H1 (cell line): ENCODE measurements around the gene KCNMB1. TPM values are rescaled to one million over a fixed set of nuclear protein-coding genes. Genes with fewer than 3 reads are reported as not detected.

Experiments
- CTCF ChIA-PET: fragments of 300-600 bp; sonication (Branson Sonifier 250); formaldehyde crosslinking; loops from one replicate; lab custom pipeline; 2021; ENCODE audit not compliant: partially characterized antibody; lab: Charles Lee
- POLR2A ChIA-PET: fragments of 300-600 bp; sonication (Branson Sonifier 250); formaldehyde crosslinking; loops from one replicate; lab custom pipeline; 2021; ENCODE audit warnings: inconsistent platforms; ENCODE audit not compliant: partially characterized antibody; lab: Charles Lee
- DNase-seq, 2 experiments: peaks; one replicate each; pipeline versions ENCODE4 v3.0.0 to v3.0.0-alpha.2; 2010 to 2022; ENCODE audit warnings: low spot score in 2 of 2, low read depth in 1 of 2, mixed read lengths in 1 of 2
- FAIRE-seq: peaks from 2 replicates; lab custom pipeline; 2011; peaks lifted over from hg19 to GRCh38; lab: Jason Lieb, UNC
- H2AFZ ChIP-seq: 2 replicates; pipeline ENCODE4 v1.8.1; 2012; ENCODE audit warnings: low read length, inconsistent platforms
- H2AK5ac ChIP-seq: 2 replicates; pipeline ENCODE4 v1.6.1; 2013; ENCODE audit warnings: low read depth, low read length
- H2BK120ac ChIP-seq: replicated peaks from 2 replicates; pipeline ENCODE3; 2013; ENCODE audit warnings: low read depth, low read length, inconsistent platforms
- H2BK12ac ChIP-seq: 2 replicates; pipeline ENCODE4 v1.6.1; 2013; ENCODE audit warnings: low read depth, low read length
- H2BK15ac ChIP-seq: 2 replicates; pipeline ENCODE4 v1.6.1; 2013; ENCODE audit warnings: low read length
- H2BK20ac ChIP-seq: 2 replicates; pipeline ENCODE4 v1.6.1; 2013; ENCODE audit warnings: low read length
- H2BK5ac ChIP-seq: 2 replicates; pipeline ENCODE4 v1.6.1; 2013; ENCODE audit warnings: low read depth, low read length
- H3K14ac ChIP-seq: 2 replicates; pipeline ENCODE4 v1.6.1; 2013; ENCODE audit warnings: inconsistent platforms; ENCODE audit not compliant: insufficient read length
- H3K18ac ChIP-seq: 2 replicates; pipeline ENCODE4 v1.6.1; 2013; ENCODE audit warnings: low read length; ENCODE audit errors: extremely low read depth
- H3K23ac ChIP-seq: 2 replicates; pipeline ENCODE4 v1.6.1; 2013; ENCODE audit warnings: inconsistent platforms; ENCODE audit not compliant: insufficient read length
- H3K23me2 ChIP-seq: 2 replicates; pipeline ENCODE4 v1.6.1; 2013; ENCODE audit warnings: low read depth, low read length
- H3K27ac ChIP-seq: 2 replicates; pipeline ENCODE4 v1.6.1; 2011; ENCODE audit warnings: low read depth, low read length, inconsistent platforms
- H3K27me3 ChIP-seq, 4 experiments: replicated peaks in 1 of 4; 1 replicate in 1 of 4; 2 replicates in 3 of 4; pipeline versions ENCODE4 v1.6.1 to v1.8.1; 2011 to 2013; ENCODE audit warnings: low read length in 3 of 4, mild to moderate bottlenecking in 3 of 4, inconsistent platforms in 2 of 4, mixed read lengths in 2 of 4, moderate library complexity in 1 of 4; ENCODE audit not compliant: control insufficient read depth in 3 of 4, insufficient read depth in 3 of 4; ENCODE audit errors: extremely low read depth in 1 of 4
- H3K36me3 ChIP-seq, 4 experiments: 2 replicates each; pipeline versions ENCODE4 v1.6.1 to v1.8.1; 2011 to 2013; ENCODE audit warnings: mild to moderate bottlenecking in 4 of 4, low read length in 3 of 4, moderate library complexity in 2 of 4, control low read depth in 1 of 4, inconsistent platforms in 1 of 4; ENCODE audit not compliant: insufficient read depth in 4 of 4, control insufficient read depth in 2 of 4
- H3K4ac ChIP-seq: replicated peaks from 2 replicates; pipeline ENCODE3; 2013; ENCODE audit warnings: low read length, low read depth, mixed read lengths, inconsistent platforms; ENCODE audit not compliant: insufficient read length
- H3K4me1 ChIP-seq, 4 experiments: replicated peaks in 1 of 4; 1 replicate in 1 of 4; 2 replicates in 3 of 4; pipeline versions ENCODE4 v1.6.1 to v1.8.1; 2011 to 2013; ENCODE audit warnings: low read length in 3 of 4, inconsistent platforms in 2 of 4, mixed read lengths in 1 of 4; ENCODE audit not compliant: insufficient read depth in 4 of 4, control insufficient read depth in 3 of 4
- H3K4me2 ChIP-seq, 2 experiments: 2 replicates each; pipeline versions ENCODE4 v1.6.1 to v1.8.1; 2011 to 2013; ENCODE audit warnings: low read depth in 2 of 2, low read length in 2 of 2, control low read depth in 1 of 2, inconsistent platforms in 1 of 2, mild to moderate bottlenecking in 1 of 2; ENCODE audit not compliant: insufficient read depth in 1 of 2
- H3K4me3 ChIP-seq, 4 experiments: fragments of 200-600, 300-600 bp in 1 of 4; sonication (generic), shearing (Covaris generic), sonication (Bioruptor Twin) in 1 of 4; 2 replicates each; pipeline versions ENCODE4 v1.5.1 to v1.8.1; 2011 to 2016; ENCODE audit warnings: low read length in 4 of 4, low read depth in 3 of 4, control low read depth in 2 of 4, inconsistent platforms in 2 of 4, mild to moderate bottlenecking in 2 of 4, mixed read lengths in 1 of 4, moderate library complexity in 1 of 4; ENCODE audit not compliant: insufficient read depth in 2 of 4; ENCODE audit errors: extremely low read depth in 1 of 4
- H3K56ac ChIP-seq: replicated peaks from 2 replicates; pipeline ENCODE3; 2013; ENCODE audit warnings: low read depth, mild to moderate bottlenecking, mixed read lengths, low read length, inconsistent platforms; ENCODE audit not compliant: insufficient read length
- H3K79me1 ChIP-seq: 2 replicates; pipeline ENCODE4 v1.6.1; 2013; ENCODE audit warnings: low read depth, low read length, control low read depth
- H3K79me2 ChIP-seq, 2 experiments: 2 replicates each; pipeline versions ENCODE4 v1.6.1 to v1.8.1; 2012 to 2013; ENCODE audit warnings: low read length in 2 of 2, mild to moderate bottlenecking in 2 of 2, inconsistent platforms in 1 of 2; ENCODE audit not compliant: insufficient read depth in 2 of 2, control insufficient read depth in 1 of 2
- H3K9ac ChIP-seq, 4 experiments: replicated peaks in 1 of 4; 1 replicate in 1 of 4; 2 replicates in 3 of 4; pipeline versions ENCODE4 v1.6.1 to v1.8.1; 2011 to 2013; ENCODE audit warnings: low read depth in 3 of 4, low read length in 3 of 4, control low read depth in 2 of 4, mild to moderate bottlenecking in 2 of 4, moderate library complexity in 2 of 4, inconsistent platforms in 1 of 4; ENCODE audit errors: extremely low read depth in 1 of 4
- H3K9me3 ChIP-seq, 2 experiments: 2 replicates each; pipeline versions ENCODE4 v1.6.1 to v1.8.1; 2012 to 2013; ENCODE audit warnings: mild to moderate bottlenecking in 2 of 2, moderate library complexity in 2 of 2, control low read depth in 1 of 2, inconsistent platforms in 1 of 2, low read depth in 1 of 2, low read length in 1 of 2, mixed read lengths in 1 of 2; ENCODE audit not compliant: insufficient read depth in 2 of 2
- H4K20me1 ChIP-seq, 2 experiments: replicated peaks in 1 of 2; 2 replicates each; pipeline versions ENCODE3 to v1.8.1; 2011 to 2013; ENCODE audit warnings: inconsistent platforms in 2 of 2, low read length in 2 of 2, mild to moderate bottlenecking in 1 of 2; ENCODE audit not compliant: insufficient read depth in 2 of 2, control insufficient read depth in 1 of 2
- H4K5ac ChIP-seq: 2 replicates; pipeline ENCODE4 v1.6.1; 2013; ENCODE audit warnings: low read length, low read depth, mixed read lengths, inconsistent platforms; ENCODE audit not compliant: insufficient read length
- H4K8ac ChIP-seq: 2 replicates; pipeline ENCODE4 v1.8.0; 2013; ENCODE audit warnings: mild to moderate bottlenecking, moderate library complexity, low read length, inconsistent platforms; ENCODE audit not compliant: insufficient read depth; ENCODE audit errors: extremely low read depth
- H4K91ac ChIP-seq: replicated peaks from 2 replicates; pipeline ENCODE3; 2013; ENCODE audit warnings: low read length, mixed read lengths, inconsistent platforms; ENCODE audit not compliant: insufficient read length
- CREB1 ChIP-seq: IDR thresholded peaks from 2 replicates; pipeline ENCODE4 v1.6.1; 2012; ENCODE audit warnings: inconsistent platforms
- WGBS, 2 experiments: shearing (Covaris generic) in 1 of 2; methylation state at CpG; one replicate each; pipeline versions ENCODE4 v1.1.6 to v1.1.7; 2013 to 2015; ENCODE audit warnings: low lambda C conversion rate in 2 of 2, mixed read lengths in 2 of 2, inconsistent platforms in 1 of 2, low coverage in 1 of 2, missing lambda C conversion rate in 1 of 2; ENCODE audit not compliant: insufficient replicate concordance in 2 of 2, insufficient coverage in 1 of 2, insufficient read length in 1 of 2; ENCODE audit errors: extremely low coverage in 1 of 2, missing lambda C conversion rate in 1 of 2; 5-methylcytosine and 5-hydroxymethylcytosine counted together
- polyA plus RNA-seq, 7 experiments: library from polyadenylated mRNA; depleted of rRNA in 3 of 7; stranded (reverse) in 5 of 7; unstranded in 2 of 7; fragments of >200 nt in 5 of 7; fragments of 200-250 nt in 2 of 7; gene quantifications; 1 replicate in 5 of 7; 2 replicates in 1 of 7; 4 replicates in 1 of 7; pipeline versions ENCODE4 v1.2.1 to v1.2.3, GENCODE V29; 2011 to 2013; ENCODE audit warnings: missing spikeins in 2 of 7, mixed read lengths in 2 of 7
- total RNA-seq: library from RNA; stranded (reverse); fragmentation: NEBNext Ultra II Directional; extraction: Animal tissue kit (Norgen Biotek cat#: 25700); gene quantifications from 2 replicates; pipeline ENCODE4 v1.2.1, GENCODE V29; 2021

Gene KCNMB1
- total and polyA plus RNA-seq, 2 of the 8 experiments (the other 6 are each of a cell fraction or from before 2014, with no cell fraction given), result 0.08 to 0.19 TPM

DNA sequence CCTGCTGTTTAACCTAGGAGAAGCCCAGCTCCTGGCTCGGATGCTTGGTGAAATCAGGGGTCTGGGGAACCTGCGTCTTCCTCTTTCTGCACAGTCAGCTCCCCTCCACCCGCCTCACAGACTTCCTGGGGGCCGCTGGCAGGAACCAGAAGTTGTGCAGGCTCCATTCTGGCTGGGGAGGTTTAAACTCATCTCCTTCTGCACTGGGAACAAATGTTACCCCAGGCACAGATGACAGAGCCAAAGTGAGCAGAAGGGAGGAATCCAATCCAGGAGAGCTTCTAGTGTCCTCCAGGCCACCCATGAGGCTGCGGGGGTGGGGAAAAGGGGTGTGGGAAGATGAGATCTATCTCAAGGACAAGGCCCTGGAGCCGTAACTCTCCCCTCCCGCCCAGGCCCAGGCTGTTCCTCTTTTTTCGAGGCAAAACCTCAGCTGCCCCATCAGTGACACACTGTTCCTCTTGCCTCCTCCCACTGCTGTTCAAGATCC, 31.2 kb downstream of the KCNMB1 start:
- FAIRE-seq, result no peak
- Histone ChIP-seq H2AFZ (no peak overlapping the region), H4K8ac (peak overlapping the region; percentile 57; the same call in 1 of the 2 replicates), H3K27me3 (peaks cover 0 to 4% (median 1%) of the 10 kb centered on the region in 4 experiments; a peak in 3 of 7 replicates), H3K23ac (no peak overlapping the region), H2BK12ac (no peak overlapping the region), H3K4me1 (peaks cover 5 to 20% (median 13%) of the 10 kb centered on the region in 4 experiments), H3K23me2 (no peaks in the 10 kb centered on the region), H3K4me3 (no peak overlapping the region), H2BK15ac (no peak overlapping the region), H4K20me1 (no peaks in the 10 kb centered on the region), H3K18ac (no peak overlapping the region), H3K9ac (no peak overlapping the region), H3K79me1 (no peaks in the 10 kb centered on the region), H3K36me3 (no peaks in the 10 kb centered on the region), H3K4me2 (no peak overlapping the region), H2BK120ac (no peak overlapping the region), H2BK5ac (no peak overlapping the region), H3K9me3 (no peaks in the 10 kb centered on the region), H3K56ac (no peak overlapping the region), H3K4ac (no peak overlapping the region), H2BK20ac (no peak overlapping the region), H3K27ac (no peak overlapping the region), H3K14ac (no peak overlapping the region), H4K5ac (no peak overlapping the region), H3K79me2 (no peaks in the 10 kb centered on the region), H4K91ac (no peak overlapping the region), H2AK5ac (no peak overlapping the region)
- no peak for DNase-seq
- CTCF ChIA-PET, result interaction anchor here (0.9 to 2.9 kb wide), 11 partner anchors 8 to 211 kb away, joined by 3 to 13 read pairs (median 4); no protein-coding TSS in a partner anchor
- 77% methylated on average over 5 of the region's 8 CpGs; no CpG with 5 or more reads in 1 of the 2 experiments for WGBS, 2 experiments
- POLR2A ChIA-PET, result interaction anchor here (1.1 kb wide), 1 partner anchor 67 kb away, joined by 3 read pairs; no protein-coding TSS in a partner anchor
- TF ChIP-seq CREB1, result no peak
